Measurements from ENCODE around the gene THRB.

- TF ChIP-seq SRF (CRISPR knock-in tag; IDR thresholded peaks at IDR 0.05) (no peak), HCFC1 (IDR thresholded peaks at IDR 0.05; ENCODE audit: low read depth, low read length) (no peak), AFF4 (CRISPR knock-in tag; IDR thresholded peaks at IDR 0.05) (no peak), KDM1A (IDR thresholded peaks at IDR 0.05) (no peak), SMAD3 (CRISPR knock-in tag; conservative IDR thresholded peaks at IDR 0.05) (no peak), ZNF24 (IDR thresholded peaks at IDR 0.05) (no peak), ZBTB49 (CRISPR knock-in tag; IDR thresholded peaks at IDR 0.05; ENCODE audit: borderline replicate concordance) (no peak), SMC3 (conservative IDR thresholded peaks at IDR 0.05; ENCODE audit: insufficient read depth, low read depth, low read length) (no peak), ZNF165 (CRISPR knock-in tag; IDR thresholded peaks at IDR 0.05; ENCODE audit: borderline replicate concordance) (no peak)
- TF ChIP-seq, protein P1, sequence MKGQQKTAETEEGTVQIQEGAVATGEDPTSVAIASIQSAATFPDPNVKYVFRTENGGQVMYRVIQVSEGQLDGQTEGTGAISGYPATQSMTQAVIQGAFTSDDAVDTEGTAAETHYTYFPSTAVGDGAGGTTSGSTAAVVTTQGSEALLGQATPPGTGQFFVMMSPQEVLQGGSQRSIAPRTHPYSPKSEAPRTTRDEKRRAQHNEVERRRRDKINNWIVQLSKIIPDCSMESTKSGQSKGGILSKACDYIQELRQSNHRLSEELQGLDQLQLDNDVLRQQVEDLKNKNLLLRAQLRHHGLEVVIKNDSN (CRISPR knock-in tag; IDR thresholded peaks at IDR 0.05) = no peak
- TF ChIP-seq, protein P2, sequence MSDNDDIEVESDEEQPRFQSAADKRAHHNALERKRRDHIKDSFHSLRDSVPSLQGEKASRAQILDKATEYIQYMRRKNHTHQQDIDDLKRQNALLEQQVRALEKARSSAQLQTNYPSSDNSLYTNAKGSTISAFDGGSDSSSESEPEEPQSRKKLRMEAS (CRISPR knock-in tag; IDR thresholded peaks at IDR 0.05) = no peak
- TF ChIP-seq, protein P3, sequence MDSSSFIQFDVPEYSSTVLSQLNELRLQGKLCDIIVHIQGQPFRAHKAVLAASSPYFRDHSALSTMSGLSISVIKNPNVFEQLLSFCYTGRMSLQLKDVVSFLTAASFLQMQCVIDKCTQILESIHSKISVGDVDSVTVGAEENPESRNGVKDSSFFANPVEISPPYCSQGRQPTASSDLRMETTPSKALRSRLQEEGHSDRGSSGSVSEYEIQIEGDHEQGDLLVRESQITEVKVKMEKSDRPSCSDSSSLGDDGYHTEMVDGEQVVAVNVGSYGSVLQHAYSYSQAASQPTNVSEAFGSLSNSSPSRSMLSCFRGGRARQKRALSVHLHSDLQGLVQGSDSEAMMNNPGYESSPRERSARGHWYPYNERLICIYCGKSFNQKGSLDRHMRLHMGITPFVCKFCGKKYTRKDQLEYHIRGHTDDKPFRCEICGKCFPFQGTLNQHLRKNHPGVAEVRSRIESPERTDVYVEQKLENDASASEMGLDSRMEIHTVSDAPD (CRISPR knock-in tag; IDR thresholded peaks at IDR 0.05) = no peak
Measured at GRCh38 chr3:24399614-24400013, 95.0 kb downstream of the THRB start.

Measured in K562 (cell line).